ENCODE data around the gene SURF1. TPM values are rescaled to one million over a fixed set of nuclear protein-coding genes. Genes with fewer than 3 reads are reported as not detected.

Gene SURF1
- total RNA-seq, 4 donors from 2014 or later, result 14.2 to 66.1 (median 50.2) TPM

DNA sequence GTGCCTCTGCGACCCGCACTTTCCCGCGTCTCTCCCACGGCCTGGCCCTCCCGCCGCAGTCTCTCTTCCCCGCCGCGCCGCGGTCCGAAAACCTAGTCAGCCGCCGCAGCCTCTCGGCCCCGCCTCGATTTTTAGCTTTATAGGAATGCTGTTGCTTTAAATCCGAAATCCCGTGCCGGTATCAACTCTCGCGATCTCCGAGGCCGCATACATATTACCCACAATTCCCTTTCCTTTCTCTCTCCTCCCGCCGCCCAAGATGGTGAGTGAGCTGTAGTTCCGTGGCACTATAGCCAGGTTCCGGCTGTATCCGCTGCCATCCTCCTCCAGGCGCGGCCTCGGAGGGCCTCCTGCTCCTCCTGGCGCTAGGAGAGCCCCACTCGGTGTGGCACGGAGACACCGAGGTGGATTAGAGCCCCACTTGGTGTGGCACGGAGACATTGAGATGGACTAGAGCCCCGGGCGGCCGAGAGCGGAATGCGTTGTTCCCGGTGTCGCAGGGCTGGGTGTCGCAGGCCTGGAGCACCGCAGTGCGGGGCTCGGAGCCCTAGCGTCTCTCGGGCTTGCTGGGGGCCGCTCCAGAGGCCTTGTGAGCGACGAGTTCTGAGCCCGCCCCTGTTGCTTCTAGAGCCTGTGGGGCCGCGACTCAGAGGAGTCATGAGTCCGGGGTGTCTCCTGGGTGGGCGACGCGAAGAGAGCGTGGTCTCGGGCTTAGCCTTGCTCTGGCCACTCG, 8.1 kb downstream of the SURF1 start, which contains the start of the genes MED22 and RPL7A:
Gene MED22, minus strand, starts transcription at position 147 of the 733 bp plus-strand sequence. CDS start 1,469 bp downstream, outside the sequence.
Gene RPL7A, plus strand, starts transcription at position 234 of the 733 bp plus-strand sequence. Its CDS starts 26 bp downstream, at position 260.
- DNase-seq, result peak; percentile 95
- H3K4me1 ChIP-seq, result peaks cover 17 to 29% (median 25%) of the 10 kb centered on the region in 4 donors
- H3K36me3 ChIP-seq, result peaks cover 0 to 39% (median 11%) of the 10 kb centered on the region in 4 donors
- intact Hi-C loops (cut with DNase I; ENCODE audit: low total_unique reads), result no loop called here
- peak within 1 kb of the TSS; percentile 90 to 99 (median 98) for H3K4me3 ChIP-seq
- TF ChIP-seq POLR2AphosphoS5 (IDR thresholded peaks at IDR 0.05) (peak; percentile 92 to 96 (median 95)), POLR2A (IDR thresholded peaks at IDR 0.05) (peak; percentile 95), EP300 (IDR thresholded peaks at IDR 0.05; ENCODE audit: low read depth) (no peak)
- TF ChIP-seq, protein P1, sequence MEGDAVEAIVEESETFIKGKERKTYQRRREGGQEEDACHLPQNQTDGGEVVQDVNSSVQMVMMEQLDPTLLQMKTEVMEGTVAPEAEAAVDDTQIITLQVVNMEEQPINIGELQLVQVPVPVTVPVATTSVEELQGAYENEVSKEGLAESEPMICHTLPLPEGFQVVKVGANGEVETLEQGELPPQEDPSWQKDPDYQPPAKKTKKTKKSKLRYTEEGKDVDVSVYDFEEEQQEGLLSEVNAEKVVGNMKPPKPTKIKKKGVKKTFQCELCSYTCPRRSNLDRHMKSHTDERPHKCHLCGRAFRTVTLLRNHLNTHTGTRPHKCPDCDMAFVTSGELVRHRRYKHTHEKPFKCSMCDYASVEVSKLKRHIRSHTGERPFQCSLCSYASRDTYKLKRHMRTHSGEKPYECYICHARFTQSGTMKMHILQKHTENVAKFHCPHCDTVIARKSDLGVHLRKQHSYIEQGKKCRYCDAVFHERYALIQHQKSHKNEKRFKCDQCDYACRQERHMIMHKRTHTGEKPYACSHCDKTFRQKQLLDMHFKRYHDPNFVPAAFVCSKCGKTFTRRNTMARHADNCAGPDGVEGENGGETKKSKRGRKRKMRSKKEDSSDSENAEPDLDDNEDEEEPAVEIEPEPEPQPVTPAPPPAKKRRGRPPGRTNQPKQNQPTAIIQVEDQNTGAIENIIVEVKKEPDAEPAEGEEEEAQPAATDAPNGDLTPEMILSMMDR (IDR thresholded peaks at IDR 0.05), result peak in 1 of 5 experiments; percentile 47
- peak within 1 kb of the TSS; percentile 93 to 97 (median 94) for H3K27ac ChIP-seq
- 0% methylated on average over 6 to 42 of the region's 64 CpGs for WGBS, 2 donors (ENCODE audit: low coverage in 1 of 2)
- no peaks in the 10 kb centered on the region for H3K9me3 ChIP-seq
- no peaks in the 10 kb centered on the region for H3K27me3 ChIP-seq
- in situ Hi-C loops (cut with MboI; ENCODE audit: low pct_ligation_motif_present in 1 of 4, low pct_unique_long_range_greater_than_20kb in 1 of 4, low sequenced_read_pairs in 3 of 4), result loop anchor here in 1 of 4 donors (25.0 kb wide), 1 partner anchor 311 kb away; the partner anchor contains the start of gene GTF3C5

DNA sequence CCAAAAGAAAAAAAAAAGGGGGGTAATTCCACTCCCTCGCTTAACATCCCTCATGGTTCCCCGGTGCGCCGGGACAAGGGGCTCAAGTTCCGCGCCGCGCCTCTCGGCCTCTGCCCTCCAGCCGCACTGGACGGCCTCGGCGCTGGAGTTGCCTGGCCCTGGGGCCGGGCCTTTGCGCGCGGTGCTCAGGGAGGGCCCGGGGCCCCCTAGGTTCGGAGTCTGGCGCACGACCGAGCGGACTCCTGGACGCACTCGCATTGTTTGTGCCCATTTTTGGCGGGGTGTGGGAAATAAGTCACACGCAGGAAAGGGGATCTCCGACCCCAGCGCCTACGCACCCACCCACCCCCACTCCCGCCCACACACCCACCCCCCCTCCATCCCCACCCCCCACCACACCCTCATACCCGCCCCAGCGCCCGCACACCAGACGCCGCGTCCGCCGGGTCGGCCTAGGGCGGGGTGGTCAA, 8.7 kb downstream of the SURF1 start:
- H3K36me3 ChIP-seq, result peaks cover 0 to 38% (median 13%) of the 10 kb centered on the region in 4 donors
- H3K4me1 ChIP-seq, result peaks cover 17 to 29% (median 25%) of the 10 kb centered on the region in 4 donors
- in situ Hi-C loops (cut with MboI; ENCODE audit: low pct_ligation_motif_present in 1 of 4, low pct_unique_long_range_greater_than_20kb in 1 of 4, low sequenced_read_pairs in 3 of 4), result loop anchor here in 1 of 4 donors (25.0 kb wide), 1 partner anchor 310 kb away; the partner anchor contains the start of gene GTF3C5
- WGBS, 2 donors (ENCODE audit: low coverage in 1 of 2), result 0 to 1% methylated on average over 4 to 38 of the region's 41 CpGs
- H3K4me3 ChIP-seq, result peak overlapping the region; percentile 90 to 99 (median 98)
- TF ChIP-seq POLR2A (IDR thresholded peaks at IDR 0.05), result no peak
- intact Hi-C loops (cut with DNase I; ENCODE audit: low total_unique reads), result no loop called here
- no peaks in the 10 kb centered on the region for H3K27me3 ChIP-seq
- DNase-seq, result peak; percentile 50
- peak overlapping the region; percentile 93 to 97 (median 94) for H3K27ac ChIP-seq
- H3K9me3 ChIP-seq, result no peaks in the 10 kb centered on the region

DNA sequence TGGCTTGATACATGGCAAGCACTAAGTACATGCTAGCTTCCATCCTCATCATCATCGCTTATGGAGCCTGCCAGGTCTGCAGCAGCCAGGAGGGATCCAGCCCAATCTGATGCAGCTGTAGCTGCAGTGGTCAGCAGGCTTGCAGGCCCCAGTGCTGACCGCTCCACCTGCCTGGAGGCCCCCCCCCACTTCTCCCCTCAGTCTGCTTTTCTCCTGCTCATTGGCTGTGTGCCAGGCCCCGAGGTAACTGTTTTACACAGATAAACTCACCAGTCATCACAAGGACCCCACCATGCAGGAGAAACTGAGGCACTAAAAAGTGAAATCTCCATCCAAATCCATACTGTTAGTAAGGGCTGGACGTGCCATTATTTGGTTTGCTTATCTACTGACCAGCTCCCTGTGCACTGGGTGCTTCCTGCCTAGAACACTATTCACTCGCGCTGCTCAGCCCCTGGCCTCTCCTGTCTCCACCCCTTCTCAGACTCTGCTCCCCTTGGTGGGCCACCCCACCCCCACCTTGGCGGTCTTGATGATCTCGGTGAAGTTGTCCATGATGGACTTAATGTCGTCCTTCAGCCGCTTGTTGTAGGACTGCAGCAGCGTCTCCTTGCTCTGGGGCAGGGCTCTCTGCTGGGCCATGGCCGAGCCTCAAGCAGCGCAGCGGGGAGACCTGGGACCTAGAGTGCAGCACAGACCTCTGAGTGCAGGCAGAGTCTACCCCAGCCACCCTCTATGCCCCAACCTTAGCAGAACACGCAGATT, 10.1 kb downstream of the SURF1 start:
- WGBS, 2 donors (ENCODE audit: low coverage in 1 of 2), result 74% methylated on average over 15 of the region's 15 CpGs; no CpG with 5 or more reads in 1 of the 2 donors
- DNase-seq, result no peak
- in situ Hi-C loops (cut with MboI; ENCODE audit: low pct_ligation_motif_present in 1 of 4, low pct_unique_long_range_greater_than_20kb in 1 of 4, low sequenced_read_pairs in 3 of 4), result loop anchor here in 1 of 4 donors (25.0 kb wide), 1 partner anchor 309 kb away; the partner anchor contains the start of gene GTF3C5
- H3K27me3 ChIP-seq, result no peaks in the 10 kb centered on the region
- H3K9me3 ChIP-seq, result no peaks in the 10 kb centered on the region
- H3K36me3 ChIP-seq, result peaks cover 0 to 25% (median 10%) of the 10 kb centered on the region in 4 donors
- intact Hi-C loops (cut with DNase I; ENCODE audit: low total_unique reads), result no loop called here
- TF ChIP-seq EP300 (IDR thresholded peaks at IDR 0.05; ENCODE audit: low read depth), result no peak
- peaks cover 17 to 29% (median 25%) of the 10 kb centered on the region in 4 donors for H3K4me1 ChIP-seq
- peak overlapping the region; percentile 93 to 97 (median 94) for H3K27ac ChIP-seq
- peak overlapping the region in 2 of 4 donors; percentile 98 for H3K4me3 ChIP-seq

DNA sequence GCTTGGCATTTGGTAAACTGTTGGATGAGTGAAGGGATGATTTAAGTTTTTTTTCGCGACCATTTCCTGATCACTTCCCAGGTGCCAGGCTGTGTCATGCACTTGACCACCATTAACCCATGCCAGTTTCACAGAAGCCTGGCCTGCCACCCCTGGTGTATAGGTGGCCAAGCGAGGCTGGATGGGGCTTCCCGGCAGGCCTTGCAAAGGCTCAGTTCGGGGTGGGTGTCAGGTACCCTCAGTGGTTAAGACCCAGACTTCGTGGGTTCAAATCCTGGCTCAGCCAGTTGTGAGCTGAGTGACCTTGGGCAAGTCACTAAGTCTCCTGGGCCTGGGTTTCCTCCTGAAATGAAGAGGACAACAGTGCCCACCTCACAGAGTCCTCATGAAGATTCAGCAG, 10.7 kb downstream of the SURF1 start:
- WGBS, 2 donors (ENCODE audit: low coverage in 1 of 2), result 92% methylated on average over 6 of the region's 6 CpGs; no CpG with 5 or more reads in 1 of the 2 donors
- Histone ChIP-seq H3K4me3 (no peak overlapping the region), H3K9me3 (no peaks in the 10 kb centered on the region)

More for the DNA sequence above, 10.7 kb downstream of the SURF1 start:
- in situ Hi-C loops (cut with MboI; ENCODE audit: low pct_ligation_motif_present in 1 of 4, low pct_unique_long_range_greater_than_20kb in 1 of 4, low sequenced_read_pairs in 3 of 4), result loop anchor here in 1 of 4 donors (25.0 kb wide), 1 partner anchor 308 kb away; the partner anchor contains the start of gene GTF3C5
- H3K27ac ChIP-seq, result no peak overlapping the region
- DNase-seq, result no peak
- TF ChIP-seq POLR2AphosphoS5 (IDR thresholded peaks at IDR 0.05) (no peak), EP300 (IDR thresholded peaks at IDR 0.05; ENCODE audit: low read depth) (no peak), POLR2A (IDR thresholded peaks at IDR 0.05) (no peak)
- TF ChIP-seq, protein P1 (IDR thresholded peaks at IDR 0.05), result no peak
- H3K27me3 ChIP-seq, result no peaks in the 10 kb centered on the region
- peaks cover 17 to 29% (median 25%) of the 10 kb centered on the region in 4 donors for H3K4me1 ChIP-seq
- peaks cover 0 to 20% (median 8%) of the 10 kb centered on the region in 4 donors for H3K36me3 ChIP-seq
- intact Hi-C loops (cut with DNase I; ENCODE audit: low total_unique reads), result no loop called here
